ENCODE results near the gene MBP. TPM values are rescaled to one million over a fixed set of nuclear protein-coding genes. Genes with fewer than 3 reads are reported as not detected.

Gene MBP
- total RNA-seq, 1 donor from 2014 or later, result 2.0 TPM

GRCh38 chr18:77151033-77151771, 18.6 kb upstream of the MBP start:
- Mint-ChIP-seq H3K27me3 (ENCODE audit: low read depth) (peaks cover 4% of the 10 kb centered on the region), H3K9me3 (peaks cover 2% of the 10 kb centered on the region), H3K4me1 (no peaks in the 10 kb centered on the region), H3K27ac (ENCODE audit: unreplicated experiment) (no peak overlapping the region), H3K36me3 (ENCODE audit: low read depth) (no peaks in the 10 kb centered on the region), H3K4me3 (no peak overlapping the region)
- TF ChIP-seq CTCF (conservative IDR thresholded peaks at IDR 0.05), result no peak
- no peak for DNase-seq (ENCODE audit: low read depth, low spot score)

- H3K27ac Mint-ChIP-seq (ENCODE audit: unreplicated experiment), result no peak overlapping the region
- no peaks in the 10 kb centered on the region for H3K4me1 Mint-ChIP-seq
- no peaks in the 10 kb centered on the region for H3K36me3 Mint-ChIP-seq (ENCODE audit: low read depth)
- H3K27me3 Mint-ChIP-seq (ENCODE audit: low read depth), result peaks cover 4% of the 10 kb centered on the region
- TF ChIP-seq CTCF (conservative IDR thresholded peaks at IDR 0.05), result no peak
- no peak overlapping the region for H3K4me3 Mint-ChIP-seq
- DNase-seq (ENCODE audit: low read depth, low spot score), result no peak
- H3K9me3 Mint-ChIP-seq, result peaks cover 2% of the 10 kb centered on the region
Measured at GRCh38 chr18:77150588-77150987, 18.0 kb upstream of the MBP start.

- peaks cover 6% of the 10 kb centered on the region for H3K9me3 Mint-ChIP-seq
- H3K27ac Mint-ChIP-seq (ENCODE audit: unreplicated experiment), result no peak overlapping the region
- TF ChIP-seq CTCF (conservative IDR thresholded peaks at IDR 0.05), result no peak
- no peak overlapping the region for H3K4me3 Mint-ChIP-seq
- DNase-seq (ENCODE audit: low read depth, low spot score), result no peak
- no peaks in the 10 kb centered on the region for H3K4me1 Mint-ChIP-seq
- H3K36me3 Mint-ChIP-seq (ENCODE audit: low read depth), result peaks cover 6% of the 10 kb centered on the region
- peaks cover 7% of the 10 kb centered on the region for H3K27me3 Mint-ChIP-seq (ENCODE audit: low read depth)
Measured at GRCh38 chr18:77148289-77148688, 15.7 kb upstream of the MBP start.

- TF ChIP-seq CTCF (conservative IDR thresholded peaks at IDR 0.05), result no peak
- Mint-ChIP-seq H3K4me1 (no peaks in the 10 kb centered on the region), H3K4me3 (no peak overlapping the region), H3K27ac (ENCODE audit: unreplicated experiment) (no peak overlapping the region), H3K36me3 (ENCODE audit: low read depth) (peaks cover 11% of the 10 kb centered on the region), H3K9me3 (peaks cover 11% of the 10 kb centered on the region), H3K27me3 (ENCODE audit: low read depth) (peaks cover 7% of the 10 kb centered on the region)
- DNase-seq (ENCODE audit: low read depth, low spot score), result no peak
Measured at GRCh38 chr18:77147418-77147852, 14.9 kb upstream of the MBP start.

GRCh38 chr18:77146249-77147080, 13.9 kb upstream of the MBP start:
- H3K27ac Mint-ChIP-seq (ENCODE audit: unreplicated experiment), result no peak overlapping the region
- H3K4me1 Mint-ChIP-seq, result no peaks in the 10 kb centered on the region
- peaks cover 17% of the 10 kb centered on the region for H3K9me3 Mint-ChIP-seq
- TF ChIP-seq CTCF (conservative IDR thresholded peaks at IDR 0.05), result no peak
- H3K4me3 Mint-ChIP-seq, result no peak overlapping the region
- peaks cover 13% of the 10 kb centered on the region for H3K36me3 Mint-ChIP-seq (ENCODE audit: low read depth)
- DNase-seq (ENCODE audit: low read depth, low spot score), result no peak
- peaks cover 7% of the 10 kb centered on the region for H3K27me3 Mint-ChIP-seq (ENCODE audit: low read depth)
